Right ventricle myocardium superior (tissue), 1 donor: ENCODE measurements around the gene EIF1. TPM values are rescaled to one million over a fixed set of nuclear protein-coding genes. Genes with fewer than 3 reads are reported as not detected.

ENCODE experiments used
- ATAC-seq: fragments of 200-7000 bp; cut with Tn5 transposase; one replicate; pipeline ENCODE4 v1.9.1; 2020; ENCODE audit warnings: mild to moderate bottlenecking; ENCODE audit not compliant: poor library complexity
- DNase-seq: peaks from one replicate; pipeline ENCODE4 v3.0.0-alpha.2; 2020
- intact Hi-C: fragments of 100-400 bp; cut with DNase I; formaldehyde crosslinking; loops from one replicate; pipeline ENCODE4 v1.11.2; 2022
- total RNA-seq: library from RNA; stranded (reverse); fragmentation: NEBNext Ultra II Directional; extraction: Animal tissue kit (Norgen Biotek cat#: 25700); gene quantifications from one replicate; pipeline ENCODE4 v1.2.1, GENCODE V29; 2021
- donor health status: DM: no; HTN: yes; CAD: no; lungs with severe emphysema.

EIF1 gene
- total RNA-seq, 1 donor from 2014 or later, result 1,143 TPM

DNA sequence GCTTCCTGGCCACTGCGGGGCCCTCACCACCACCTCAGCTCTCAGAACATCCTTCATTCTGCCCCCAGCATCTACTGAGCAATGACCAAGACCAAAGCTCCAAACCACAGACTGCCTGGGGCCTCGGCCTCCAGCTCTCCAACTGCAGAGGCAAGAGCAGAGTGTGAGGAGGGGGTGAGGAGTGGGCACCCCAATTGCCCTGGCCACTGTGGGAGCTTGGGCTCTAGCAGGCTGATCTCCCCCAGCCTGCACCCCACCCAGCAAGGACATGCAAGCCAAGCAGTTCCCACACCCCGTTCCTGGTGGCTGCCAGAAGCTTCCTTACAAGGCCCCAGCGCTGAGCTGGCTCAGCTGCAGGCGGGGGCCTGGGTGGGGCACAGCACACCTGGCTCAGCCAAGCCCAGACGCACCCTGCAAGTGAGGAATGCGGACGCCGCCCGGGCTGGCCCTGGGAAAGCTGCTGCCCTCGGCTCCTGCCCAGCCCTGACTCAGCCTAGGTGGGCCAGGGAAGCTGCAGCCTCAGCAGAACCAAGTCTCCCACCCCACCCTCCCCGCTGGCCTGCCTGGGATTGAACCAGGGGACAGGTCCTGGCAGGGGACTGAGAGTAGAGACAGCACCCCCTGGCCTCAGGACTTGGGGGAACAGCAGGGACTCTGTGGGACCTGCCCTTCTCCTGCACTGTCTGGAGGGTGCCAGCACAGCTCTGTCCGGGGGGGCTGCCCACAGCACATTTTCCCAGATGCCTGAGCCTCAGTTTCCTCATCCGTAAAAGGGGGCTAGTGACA is 34.6 kb upstream of the EIF1 start:
- DNase-seq (peak; percentile 31), ATAC-seq (no peak)
- intact Hi-C loops, result no loop called here

DNA sequence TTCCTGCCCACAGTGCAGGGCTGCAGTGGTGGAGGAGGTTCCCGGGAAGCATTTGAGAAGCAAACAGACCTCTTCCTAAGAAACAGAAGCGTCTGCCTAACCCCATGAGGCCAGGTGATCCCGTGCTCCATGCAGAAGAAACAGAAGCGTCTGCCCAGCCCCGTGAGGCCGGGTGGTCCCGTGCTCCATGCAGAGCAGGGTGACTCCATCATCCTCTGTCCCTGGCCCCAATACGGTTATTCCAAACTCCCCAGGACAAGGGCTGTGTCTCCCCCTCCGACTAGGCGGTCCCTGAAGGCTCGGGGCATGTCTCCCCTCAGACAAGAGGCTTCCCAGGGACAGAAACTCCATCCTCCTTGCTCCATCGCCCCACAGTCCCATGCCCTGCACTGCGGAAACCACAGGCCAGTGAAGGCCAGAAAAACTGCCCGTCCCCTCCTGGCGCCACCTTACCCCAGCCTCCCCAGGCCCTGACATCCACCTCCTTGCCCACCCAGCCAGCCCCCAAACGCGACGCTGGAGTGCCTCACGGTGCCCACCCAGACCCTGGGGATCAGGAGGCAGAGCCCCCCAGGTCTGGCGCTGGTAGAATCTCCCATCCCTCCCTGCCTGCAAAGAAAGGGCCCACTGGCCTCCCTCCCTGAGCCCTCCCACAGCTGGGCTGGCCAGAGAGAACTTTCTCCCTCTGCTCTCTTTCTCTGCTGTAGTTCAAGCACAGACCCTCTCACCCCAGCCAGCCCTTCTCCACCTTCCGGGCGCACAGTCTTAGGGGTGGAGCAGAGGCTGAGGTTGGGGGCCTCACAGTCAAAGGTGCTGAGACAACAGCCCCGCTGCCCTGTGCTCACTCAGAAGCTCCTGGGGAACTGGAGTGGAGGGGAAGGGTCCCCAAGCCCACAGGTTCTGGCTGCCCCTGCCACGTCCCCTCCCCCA is 33.7 kb upstream of the EIF1 start:
- DNase-seq (peak; percentile 11), ATAC-seq (no peak)
- intact Hi-C loops, result loop anchor here (5.0 kb wide), 1 partner anchor 748 kb away; no protein-coding TSS in a partner anchor

DNA sequence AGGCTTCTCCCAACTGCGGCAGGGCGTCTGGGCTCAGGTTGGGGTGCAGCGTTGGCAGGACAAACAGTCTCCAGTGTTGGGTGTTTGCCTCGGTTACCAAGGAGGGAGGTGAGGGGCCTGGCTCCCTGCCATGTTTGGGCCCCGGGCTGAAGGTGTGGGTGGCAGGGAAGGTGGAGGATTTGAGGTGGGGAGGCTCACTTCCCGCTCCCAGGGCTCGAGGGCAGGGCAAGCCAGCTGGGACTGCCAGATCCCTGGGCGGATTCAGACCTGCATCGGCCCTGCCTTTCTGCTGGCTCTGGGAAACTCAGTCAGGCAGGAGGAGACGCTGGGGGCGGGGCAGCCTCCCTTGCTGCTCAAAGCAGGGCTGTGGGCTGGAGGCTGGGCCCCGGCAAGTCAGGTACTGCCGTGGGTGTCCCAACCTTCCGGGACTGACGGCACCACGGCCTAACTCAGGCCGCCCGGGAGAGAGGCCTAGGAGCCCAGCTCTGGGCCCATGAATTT is 33.0 kb upstream of the EIF1 start:
- intact Hi-C loops, result loop anchor here (5.0 kb wide), 1 partner anchor 748 kb away; no protein-coding TSS in a partner anchor
- ATAC-seq (no peak), DNase-seq (peak; percentile 33)

DNA sequence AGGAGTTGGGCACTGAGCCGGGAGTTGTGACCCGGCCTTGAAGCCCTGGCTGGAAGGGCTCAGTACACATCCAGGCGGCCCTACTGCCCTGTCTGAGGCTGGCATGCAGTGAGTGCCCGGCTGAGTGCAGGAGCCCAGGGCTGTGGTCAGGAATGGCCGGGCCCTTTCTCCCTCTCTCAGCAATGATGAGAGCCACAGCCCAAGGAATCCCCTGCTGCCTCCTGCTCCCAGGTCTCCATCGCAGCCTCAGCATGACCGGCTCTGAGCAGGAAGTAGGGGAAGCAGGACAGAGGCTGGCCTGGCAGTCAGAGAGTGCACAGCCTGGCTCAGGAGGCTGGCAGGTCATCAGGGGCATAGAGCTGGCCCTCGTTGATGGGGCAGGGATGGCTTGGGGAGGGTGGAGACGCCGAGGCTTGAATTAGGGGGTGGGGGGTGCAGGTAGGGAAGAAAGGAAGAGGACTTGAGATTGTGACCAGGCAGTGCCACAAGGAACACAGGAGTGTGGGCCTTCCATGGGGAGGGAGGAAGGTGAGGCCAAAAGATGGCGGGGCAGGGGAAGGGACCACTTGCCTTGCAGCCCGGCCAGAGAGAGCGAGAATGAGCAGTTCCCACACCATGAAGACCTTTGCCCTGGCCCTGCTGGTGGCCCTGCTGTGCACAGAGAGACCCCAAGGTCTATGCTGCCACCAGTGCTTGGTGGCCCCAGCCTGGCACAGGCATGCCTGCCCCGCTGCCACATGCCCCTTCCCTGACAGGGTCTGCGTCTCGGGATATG is 32.2 kb upstream of the EIF1 start:
- no peak for ATAC-seq
- DNase-seq, result peak; percentile 27
- intact Hi-C loops, result loop anchor here (5.0 kb wide), 1 partner anchor 749 kb away; no protein-coding TSS in a partner anchor

DNA sequence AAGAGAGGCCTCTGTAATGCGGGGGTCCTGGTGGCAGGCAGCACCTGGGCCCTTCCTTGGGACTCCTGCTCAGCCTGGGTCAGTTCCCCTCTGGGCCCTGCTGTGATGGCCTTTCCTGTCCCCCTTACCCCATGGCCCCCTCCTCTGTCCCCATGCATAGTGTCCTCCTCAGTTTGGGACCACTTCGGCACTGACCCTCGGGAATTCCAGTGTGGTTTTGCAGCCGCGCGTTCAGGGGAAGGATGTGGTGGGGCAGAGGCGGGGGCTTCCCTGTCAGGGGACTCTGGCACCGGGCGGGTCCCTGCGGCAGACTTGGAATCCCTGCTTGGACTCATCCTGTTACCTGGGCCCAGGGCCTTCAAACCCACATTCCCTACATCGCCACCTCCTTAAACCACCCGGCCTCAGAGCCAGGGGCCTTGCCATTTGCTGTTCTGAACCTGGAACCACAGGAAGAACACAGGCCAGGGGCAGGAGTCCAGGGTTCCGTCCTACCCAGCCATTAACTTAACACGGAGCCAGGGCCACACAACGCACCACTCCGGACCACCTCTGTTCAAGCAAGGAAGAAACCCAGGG is 31.4 kb upstream of the EIF1 start:
- ATAC-seq (no peak), DNase-seq (peak; percentile 19)
- intact Hi-C loops, result loop anchor here (5.0 kb wide), 1 partner anchor 750 kb away; no protein-coding TSS in a partner anchor

DNA sequence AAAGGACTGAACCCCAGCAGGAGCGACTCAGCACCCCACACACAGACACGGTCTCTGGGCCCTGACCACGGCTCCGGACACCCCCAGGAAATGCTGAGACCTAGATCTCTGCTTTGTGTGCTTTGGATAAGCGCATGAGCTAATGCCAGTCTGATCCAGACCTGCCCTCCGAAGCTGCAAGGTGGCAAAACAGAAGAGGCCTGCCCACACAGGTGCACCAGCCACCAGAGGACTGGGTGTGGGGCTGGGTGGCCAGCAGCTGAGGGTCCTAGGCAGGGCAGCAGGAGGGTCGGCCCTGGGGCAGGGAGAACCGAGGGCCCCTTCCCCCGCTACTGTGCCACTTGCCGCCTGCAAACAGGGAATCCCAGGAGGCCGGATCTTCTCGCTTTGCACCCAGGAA is 30.7 kb upstream of the EIF1 start:
- DNase-seq (peak; percentile 24), ATAC-seq (no peak)
- intact Hi-C loops, result loop anchor here (5.0 kb wide), 1 partner anchor 751 kb away; no protein-coding TSS in a partner anchor

DNA sequence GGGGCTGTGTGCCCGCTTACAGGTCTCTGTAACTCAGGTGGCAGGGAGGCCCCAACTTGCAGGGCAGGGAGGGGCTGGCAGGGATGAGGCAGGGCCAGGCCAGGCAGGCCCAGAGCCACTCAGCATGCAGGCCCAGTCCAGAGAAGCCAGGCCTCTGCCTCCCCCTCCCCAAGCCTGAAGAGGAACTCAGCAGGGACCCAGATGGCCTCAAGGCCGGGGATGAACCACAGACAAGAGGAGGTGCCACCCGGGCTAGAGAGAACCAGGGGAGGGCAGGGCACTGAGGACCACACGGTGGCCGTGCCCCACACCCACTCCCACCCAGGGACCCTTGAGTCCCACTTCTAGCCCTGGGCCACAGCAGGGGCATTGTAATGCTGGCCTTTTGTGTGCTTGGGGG is 29.8 kb upstream of the EIF1 start:
- intact Hi-C loops, result loop anchor here (5.0 kb wide), 1 partner anchor 752 kb away; no protein-coding TSS in a partner anchor
- ATAC-seq (no peak), DNase-seq (peak; percentile 17)

DNA sequence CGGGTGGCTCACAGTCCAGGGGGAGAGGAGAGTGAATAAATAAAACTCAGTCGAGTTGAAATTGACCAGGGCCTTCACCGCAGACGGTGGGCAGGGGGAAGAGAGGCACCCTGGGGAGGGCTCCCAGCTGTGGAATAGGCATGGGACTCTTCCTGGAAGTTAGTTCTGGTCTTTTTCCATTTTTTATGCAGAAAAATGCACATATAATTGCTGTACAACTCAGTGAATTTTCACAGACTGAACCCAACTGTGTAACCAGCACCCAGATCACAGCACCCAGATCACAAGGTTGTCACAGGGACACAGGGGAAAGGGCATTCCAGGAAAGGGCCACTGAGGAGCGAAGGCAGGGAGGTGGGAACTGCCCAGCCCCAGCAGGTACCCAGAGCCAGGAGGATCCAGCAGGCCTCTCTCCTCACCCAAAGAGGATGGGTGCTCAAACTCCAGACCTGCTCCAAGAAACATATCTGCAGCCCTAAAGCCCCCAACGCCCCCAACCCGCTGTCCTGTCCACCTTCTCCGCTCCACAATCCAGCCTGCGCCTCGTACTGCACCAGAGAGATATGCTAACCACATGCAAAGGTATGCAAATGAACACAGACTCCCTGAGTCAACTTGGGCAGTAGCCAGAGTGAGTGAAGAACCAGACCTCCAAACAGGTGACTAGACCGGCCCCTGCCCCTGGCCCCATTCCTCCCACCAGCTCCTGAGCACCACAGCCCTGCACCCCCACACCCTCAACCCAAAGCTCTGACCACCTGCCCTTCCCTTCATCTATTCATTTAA is 29.1 kb upstream of the EIF1 start:
- ATAC-seq (no peak), DNase-seq (peak; percentile 12)
- intact Hi-C loops, result loop anchor here (5.0 kb wide), 2 partner anchors 752 to 852 kb away; no protein-coding TSS in a partner anchor

DNA sequence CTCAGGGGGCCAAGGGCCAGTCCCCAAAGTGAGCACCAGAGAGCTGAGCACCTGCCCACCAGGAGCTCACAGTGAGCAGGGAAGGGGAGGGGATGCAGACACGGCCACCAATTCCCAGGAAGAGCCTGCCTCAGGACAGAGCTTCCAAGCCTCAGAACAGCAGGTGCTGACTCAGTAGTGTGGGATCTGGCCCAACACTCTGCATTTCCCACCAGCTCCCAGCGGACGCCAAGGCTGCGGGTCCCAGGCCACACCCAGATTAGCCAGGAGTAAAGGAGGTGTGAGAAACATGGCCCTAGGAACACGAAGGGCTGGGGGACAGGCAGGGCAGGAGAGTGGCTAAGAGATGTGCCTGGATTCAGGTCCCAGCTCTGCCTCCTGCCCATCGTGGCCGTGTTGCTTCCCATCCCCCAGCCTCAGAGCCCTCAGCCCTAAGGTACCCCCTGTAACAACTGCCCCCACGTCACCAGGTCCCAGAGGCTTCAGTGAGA is 28.4 kb upstream of the EIF1 start:
- ATAC-seq (no peak), DNase-seq (peak; percentile 17)
- intact Hi-C loops, result loop anchor here (5.0 kb wide), 1 partner anchor 853 kb away; no protein-coding TSS in a partner anchor

DNA sequence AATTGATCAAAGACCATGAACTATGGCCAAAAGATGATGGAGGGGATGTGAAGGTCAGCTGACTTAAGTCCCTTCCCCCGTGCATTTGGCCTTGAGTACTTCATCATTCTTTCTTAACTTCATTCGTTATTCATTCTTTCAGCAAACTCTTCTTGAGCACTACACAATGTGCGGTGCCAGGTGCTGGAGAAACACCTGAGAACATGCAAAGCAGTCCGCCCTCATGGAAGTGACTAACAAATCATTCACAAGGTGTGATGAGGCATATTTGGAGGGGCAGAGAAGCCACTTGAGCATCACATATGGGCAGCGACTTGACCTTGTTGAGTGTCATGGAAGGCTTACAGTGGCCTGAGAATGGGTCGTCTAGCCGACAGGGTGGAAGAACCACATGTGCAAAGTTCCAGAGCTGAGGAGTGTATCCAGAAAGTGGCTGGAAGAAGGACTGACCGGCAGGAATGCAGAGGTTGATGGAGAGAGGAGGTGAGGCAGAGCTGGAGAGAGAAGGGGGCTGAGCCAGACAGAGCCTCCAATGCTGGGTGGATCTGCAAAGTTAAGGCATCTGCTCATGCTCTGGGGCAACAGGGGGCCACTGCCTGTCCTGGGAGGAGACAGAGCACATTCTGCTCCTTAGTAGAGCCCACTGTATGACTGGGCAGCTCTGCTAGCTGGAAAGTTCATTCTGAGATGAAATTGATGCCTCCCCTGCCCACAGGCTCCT is 25.1 kb upstream of the EIF1 start:
- intact Hi-C loops, result loop anchor here (5.0 kb wide), 1 partner anchor 856 kb away; no protein-coding TSS in a partner anchor
- ATAC-seq (no peak), DNase-seq (peak; percentile 39)

DNA sequence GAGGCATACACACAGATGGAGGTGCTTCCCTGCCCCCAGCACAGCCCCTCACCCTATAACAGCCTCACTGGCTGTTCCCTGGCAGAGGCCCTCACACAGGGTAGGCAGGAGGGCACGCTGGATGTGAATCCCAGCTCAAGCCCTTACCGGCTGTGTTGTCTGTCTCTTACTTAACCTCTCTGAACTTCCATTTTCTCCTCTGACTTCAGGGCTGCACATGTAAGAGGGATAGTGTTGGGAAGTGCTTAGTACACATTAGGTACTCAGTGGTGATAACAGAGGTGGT is 24.6 kb upstream of the EIF1 start:
- ATAC-seq (no peak), DNase-seq (no peak)
- intact Hi-C loops, result loop anchor here (5.0 kb wide), 1 partner anchor 857 kb away; no protein-coding TSS in a partner anchor

DNA sequence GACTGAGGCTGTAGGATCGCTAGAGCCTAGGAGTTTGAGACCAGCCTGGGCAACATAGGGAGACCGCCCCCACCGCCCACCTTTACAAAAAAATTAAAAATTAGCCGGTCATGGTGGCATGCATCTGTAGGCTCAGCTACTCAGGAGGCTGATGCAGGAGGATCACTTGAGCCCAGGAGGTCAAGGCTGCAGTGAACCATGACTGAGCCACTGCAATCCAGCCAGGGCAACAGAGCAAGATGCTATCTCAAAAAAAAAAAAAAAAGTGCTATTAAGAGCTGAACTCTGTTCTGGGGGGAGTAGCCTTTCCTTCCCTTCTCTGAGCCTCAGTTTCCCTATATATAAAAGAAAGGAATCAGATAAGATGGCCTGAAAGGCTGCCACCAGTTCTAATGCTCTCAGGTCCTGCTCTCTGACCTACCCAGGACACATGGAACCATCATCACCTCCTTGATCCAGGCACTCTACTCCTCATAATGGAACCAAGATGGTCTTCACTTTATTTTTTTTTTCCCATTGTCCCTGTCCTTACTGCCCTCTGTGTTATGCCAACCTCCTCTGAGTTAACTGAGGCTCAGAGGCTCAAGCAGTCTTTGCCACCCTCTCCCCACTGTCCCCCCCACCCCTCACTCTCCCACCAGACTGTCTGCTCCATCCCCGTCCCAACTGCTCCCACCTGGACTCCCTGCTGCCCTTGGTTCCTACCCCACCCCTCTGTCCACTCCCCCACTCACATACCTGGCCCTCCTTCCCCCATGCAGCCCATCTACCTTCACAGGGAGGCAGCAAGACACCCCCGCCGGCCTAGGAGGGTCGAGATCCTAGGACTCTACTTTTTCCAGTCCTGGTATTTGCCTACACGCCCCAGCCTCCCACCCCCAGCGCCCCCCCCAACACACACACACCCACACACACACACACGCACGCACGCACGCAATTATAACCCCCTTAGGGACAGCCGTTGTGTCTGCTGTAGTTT is 23.8 kb upstream of the EIF1 start:
- DNase-seq (peak; percentile 23), ATAC-seq (no peak)
- intact Hi-C loops, result loop anchor here (5.0 kb wide), 1 partner anchor 858 kb away; no protein-coding TSS in a partner anchor

DNA sequence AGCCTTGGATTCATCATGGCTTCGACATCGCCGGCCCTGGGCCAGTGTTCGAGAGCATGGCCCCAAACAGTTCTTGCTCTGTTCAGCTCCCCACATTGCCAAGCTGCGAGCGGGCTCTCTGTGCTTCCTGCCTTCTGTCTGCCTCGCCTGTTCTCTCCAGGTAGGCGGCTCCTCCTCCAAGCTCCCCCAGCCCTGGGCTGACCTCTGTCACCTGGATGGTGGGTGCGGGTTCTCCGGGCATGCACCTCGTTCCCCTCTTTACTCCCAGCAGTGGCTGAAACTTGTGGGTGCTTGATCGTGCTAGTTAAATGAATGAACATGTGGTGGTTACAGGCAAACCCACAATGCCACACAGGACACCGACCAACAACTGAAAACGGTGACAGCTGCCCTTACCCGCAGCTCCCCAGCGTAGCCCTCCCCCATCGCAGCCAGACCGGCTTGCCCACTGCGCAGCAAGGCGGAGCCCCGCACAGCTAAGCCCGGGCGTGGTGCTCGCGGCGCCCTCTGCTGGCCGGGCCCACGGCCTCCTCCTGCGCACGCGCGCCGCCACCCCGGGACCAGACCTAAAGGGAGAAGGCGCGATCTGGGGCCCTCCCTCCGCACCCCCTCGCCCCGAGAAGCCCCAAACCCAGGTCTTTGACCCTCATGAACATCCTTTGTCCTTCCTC is 23.0 kb upstream of the EIF1 start:
- peak; percentile 97 for ATAC-seq
- intact Hi-C loops, result no loop called here
- DNase-seq, result peak; percentile 92

DNA sequence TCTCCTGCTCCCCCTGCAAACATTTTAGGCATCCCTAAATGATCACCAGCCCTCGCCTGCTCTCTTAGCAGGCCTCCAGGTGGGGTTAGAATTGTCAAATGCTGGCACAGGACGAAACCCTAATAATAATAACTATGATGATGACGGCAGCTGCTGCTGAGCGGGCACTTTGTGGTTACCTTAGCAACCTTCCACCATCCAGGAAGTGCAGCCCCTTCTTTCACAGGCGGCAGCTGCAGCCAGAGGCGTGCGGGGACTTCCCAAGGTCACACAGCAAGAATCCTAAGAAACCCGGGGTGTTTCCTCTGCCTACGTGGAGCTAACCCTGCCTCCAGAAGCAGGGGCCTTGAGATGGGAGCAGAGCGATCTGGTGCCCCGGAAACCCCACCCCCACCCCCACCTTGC is 22.4 kb upstream of the EIF1 start:
- peak; percentile 13 for ATAC-seq
- intact Hi-C loops, result no loop called here
- DNase-seq, result peak; percentile 48
